H1 (cell line): ENCODE results near the gene C16orf46. TPM values are rescaled to one million over a fixed set of nuclear protein-coding genes. Genes with fewer than 3 reads are reported as not detected.

Experiments
- BRCA1 ChIP-seq: IDR thresholded peaks from 2 replicates; pipeline ENCODE4 v1.6.1; 2012; ENCODE audit warnings: low read depth, low read length, improper control_type of control experiment
- CEBPB ChIP-seq: IDR thresholded peaks from 2 replicates; pipeline ENCODE4 v1.6.1; 2012; ENCODE audit warnings: low read depth, low read length
- CHD1 ChIP-seq: IDR thresholded peaks from 2 replicates; pipeline ENCODE4 v1.6.1; 2012; ENCODE audit warnings: low read depth, low read length, improper control_type of control experiment
- CREB1 ChIP-seq: IDR thresholded peaks from 2 replicates; pipeline ENCODE4 v1.6.1; 2012; ENCODE audit warnings: inconsistent platforms
- GABPA ChIP-seq: IDR thresholded peaks from 2 replicates; pipeline ENCODE4 v1.6.1; 2011; ENCODE audit warnings: mild to moderate bottlenecking, low read length, moderate library complexity, borderline replicate concordance; ENCODE audit not compliant: insufficient read depth
- HDAC6 ChIP-seq: IDR thresholded peaks from one replicate; pipeline ENCODE4 v1.7.1; 2012; ENCODE audit warnings: low read depth, mild to moderate bottlenecking, inconsistent platforms, low read length, moderate library complexity
- KDM1A ChIP-seq: fragments of 200-600, 300-600 bp; sonication (generic); IDR thresholded peaks from 2 replicates; pipeline ENCODE4 v1.7.1; 2016; ENCODE audit warnings: mild to moderate bottlenecking, low read length, borderline replicate concordance
- NANOG ChIP-seq: IDR thresholded peaks from 2 replicates; pipeline ENCODE4 v1.6.1; 2011; ENCODE audit warnings: low read length, low read depth, mild to moderate bottlenecking, inconsistent platforms; ENCODE audit not compliant: insufficient read depth, poor library complexity, severe bottlenecking
- POU5F1 ChIP-seq: IDR thresholded peaks from 2 replicates; pipeline ENCODE4 v1.6.1; 2011; ENCODE audit warnings: low read depth, mild to moderate bottlenecking, low read length, moderate library complexity
- RAD21 ChIP-seq, 2 experiments: IDR thresholded peaks in 1 of 2; conservative IDR thresholded peaks in 1 of 2; 2 replicates each; pipeline ENCODE4 v1.6.1; 2011; ENCODE audit warnings: low read depth in 2 of 2, low read length in 2 of 2, improper control_type of control experiment in 1 of 2, inconsistent platforms in 1 of 2, mild to moderate bottlenecking in 1 of 2, moderate library complexity in 1 of 2
- RBBP5 ChIP-seq: IDR thresholded peaks from 2 replicates; pipeline ENCODE4 v1.7.1; 2012; ENCODE audit warnings: low read depth, mild to moderate bottlenecking, inconsistent platforms, low read length, moderate library complexity, borderline replicate concordance
- RFX5 ChIP-seq: IDR thresholded peaks from 2 replicates; pipeline ENCODE4 v1.6.1; 2011; ENCODE audit warnings: low read depth, low read length, improper control_type of control experiment, borderline replicate concordance
- SAP30 ChIP-seq: fragments of 300-600 bp; sonication (generic); IDR thresholded peaks from 2 replicates; pipeline ENCODE4 v1.7.1; 2012; ENCODE audit warnings: low read length, moderate library complexity, mild to moderate bottlenecking, inconsistent platforms; ENCODE audit not compliant: insufficient read depth, insufficient replicate concordance
- SIN3A ChIP-seq, 2 experiments: IDR thresholded peaks in 1 of 2; conservative IDR thresholded peaks in 1 of 2; 2 replicates each; pipeline ENCODE4 v1.6.1; 2011 to 2012; ENCODE audit warnings: low read length in 2 of 2, improper control_type of control experiment in 1 of 2, low read depth in 1 of 2, mild to moderate bottlenecking in 1 of 2
- SIX5 ChIP-seq: IDR thresholded peaks from 2 replicates; pipeline ENCODE4 v1.6.1; 2011; ENCODE audit warnings: mild to moderate bottlenecking, low read depth, low read length
- SP1 ChIP-seq: IDR thresholded peaks from 2 replicates; pipeline ENCODE4 v1.6.1; 2011; ENCODE audit warnings: low read depth, low read length
- SP4 ChIP-seq: IDR thresholded peaks from 2 replicates; pipeline ENCODE4 v1.6.1; 2012; ENCODE audit warnings: low read length, inconsistent platforms
- USF2 ChIP-seq: IDR thresholded peaks from 2 replicates; pipeline ENCODE4 v1.6.1; 2011; ENCODE audit warnings: low read length, improper control_type of control experiment
- YY1 ChIP-seq: IDR thresholded peaks from 2 replicates; pipeline ENCODE4 v1.6.1; 2011; ENCODE audit warnings: low read depth, mild to moderate bottlenecking, low read length
- ZNF274 ChIP-seq: IDR thresholded peaks from 2 replicates; pipeline ENCODE4 v1.7.0; 2012; ENCODE audit warnings: low read length, borderline replicate concordance; ENCODE audit errors: extremely low read depth
- polyA plus RNA-seq, 7 experiments: library from polyadenylated mRNA; depleted of rRNA in 3 of 7; stranded (reverse) in 5 of 7; unstranded in 2 of 7; fragments of >200 nt in 5 of 7; fragments of 200-250 nt in 2 of 7; gene quantifications; 1 replicate in 5 of 7; 2 replicates in 1 of 7; 4 replicates in 1 of 7; pipeline versions ENCODE4 v1.2.1 to v1.2.3, GENCODE V29; 2011 to 2013; ENCODE audit warnings: missing spikeins in 2 of 7, mixed read lengths in 2 of 7
- total RNA-seq: library from RNA; stranded (reverse); fragmentation: NEBNext Ultra II Directional; extraction: Animal tissue kit (Norgen Biotek cat#: 25700); gene quantifications from 2 replicates; pipeline ENCODE4 v1.2.1, GENCODE V29; 2021
- TF ChIP-seq, protein P1 (sequence below): IDR thresholded peaks from 2 replicates; pipeline ENCODE4 v1.6.1; 2011; ENCODE audit warnings: low read depth, mild to moderate bottlenecking, low read length; ENCODE audit not compliant: insufficient read depth
- TF ChIP-seq, protein P2 (sequence below): IDR thresholded peaks from 2 replicates; pipeline ENCODE4 v1.6.1; 2012; ENCODE audit warnings: inconsistent platforms

The C16orf46 gene
- total and polyA plus RNA-seq, 2 of the 8 experiments (the other 6 are each of a cell fraction or from before 2014, with no cell fraction given): 0.48 to 0.60 TPM

DNA sequence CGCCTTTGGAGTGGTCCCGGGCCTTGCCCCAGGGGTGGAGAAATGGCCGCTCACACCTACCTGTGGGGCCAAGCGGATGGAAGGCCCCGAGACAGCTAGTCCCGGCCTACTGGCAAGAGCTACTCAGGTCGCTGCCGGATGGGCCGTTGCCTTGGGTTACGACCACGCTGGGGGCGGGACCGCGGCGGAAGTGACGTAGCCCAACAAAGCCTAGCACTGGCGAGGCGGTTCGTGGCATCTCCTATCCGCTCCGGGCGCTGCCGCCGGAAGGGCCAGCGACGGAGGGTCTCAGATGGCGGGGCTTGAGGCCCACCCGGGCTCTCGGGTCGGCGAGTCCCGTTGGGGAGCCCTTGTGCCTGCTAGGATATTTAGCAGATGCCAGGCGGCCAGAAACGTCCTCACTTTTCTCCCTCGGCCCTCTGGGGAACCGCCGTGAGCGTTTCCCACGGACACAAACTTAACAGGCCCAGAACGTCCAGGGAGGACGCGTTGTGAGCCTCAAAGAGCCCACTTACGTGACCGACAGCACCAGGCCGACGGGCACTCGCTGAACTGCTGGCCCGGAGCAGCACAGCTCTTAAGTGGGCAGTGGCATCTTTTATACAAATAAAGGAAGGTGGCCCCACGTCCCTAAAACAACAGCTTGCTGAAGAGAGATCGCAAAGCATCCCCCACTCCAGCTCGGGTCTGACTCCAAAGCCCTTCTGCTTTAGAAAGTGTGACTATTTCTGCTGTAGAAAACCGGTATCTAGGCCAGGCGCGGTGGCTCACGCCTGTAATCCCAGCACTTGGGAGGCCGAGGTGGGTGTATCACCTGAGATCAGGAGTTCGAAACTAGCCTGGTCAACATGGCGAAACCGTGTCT lies at the start of gene C16orf46 (continued):
- TF ChIP-seq SIN3A (conservative IDR thresholded peaks at IDR 0.05 in 1 of 2, IDR thresholded peaks at IDR 0.05 in 1 of 2; ENCODE audit: low read depth in 1 of 2, low read length in 2 of 2) (peak in 1 of 2 experiments; percentile 97; a peak in 2 of 4 replicates), SAP30 (peak; percentile 90), CHD1 (no peak), KDM1A (no peak), GABPA (peak; percentile 91), USF2 (no peak), SIX5 (no peak), HDAC6 (no peak), ZNF274 (no peak), RBBP5 (peak; percentile 70; the same call in 1 of the 2 replicates), YY1 (peak; percentile 64), BRCA1 (no peak), SP4 (no peak), CEBPB (no peak), RFX5 (no peak), RAD21 (IDR thresholded peaks at IDR 0.05 in 1 of 2, conservative IDR thresholded peaks at IDR 0.05 in 1 of 2; ENCODE audit: low read depth in 2 of 2, low read length in 2 of 2) (no peak; a peak in 1 of 4 replicates), CREB1 (peak; percentile 94), POU5F1 (no peak), SP1 (peak; percentile 68; the same call in 1 of the 2 replicates), NANOG (peak; percentile 5)
- TF ChIP-seq, protein P1, sequence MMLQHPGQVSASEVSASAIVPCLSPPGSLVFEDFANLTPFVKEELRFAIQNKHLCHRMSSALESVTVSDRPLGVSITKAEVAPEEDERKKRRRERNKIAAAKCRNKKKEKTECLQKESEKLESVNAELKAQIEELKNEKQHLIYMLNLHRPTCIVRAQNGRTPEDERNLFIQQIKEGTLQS: no peak
- TF ChIP-seq, protein P2, sequence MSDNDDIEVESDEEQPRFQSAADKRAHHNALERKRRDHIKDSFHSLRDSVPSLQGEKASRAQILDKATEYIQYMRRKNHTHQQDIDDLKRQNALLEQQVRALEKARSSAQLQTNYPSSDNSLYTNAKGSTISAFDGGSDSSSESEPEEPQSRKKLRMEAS: peak; percentile 48
